ENCODE data around the gene CEP120.
A peak's percentile ranks its signal among the peaks of the same experiment; 100 is the strongest.
"Not testable (repeated sequence)": the region's sequence is repeated elsewhere in the genome, so short reads cannot be mapped to it uniquely, and the experiment has no call there.

The CEP120 gene

DNA sequence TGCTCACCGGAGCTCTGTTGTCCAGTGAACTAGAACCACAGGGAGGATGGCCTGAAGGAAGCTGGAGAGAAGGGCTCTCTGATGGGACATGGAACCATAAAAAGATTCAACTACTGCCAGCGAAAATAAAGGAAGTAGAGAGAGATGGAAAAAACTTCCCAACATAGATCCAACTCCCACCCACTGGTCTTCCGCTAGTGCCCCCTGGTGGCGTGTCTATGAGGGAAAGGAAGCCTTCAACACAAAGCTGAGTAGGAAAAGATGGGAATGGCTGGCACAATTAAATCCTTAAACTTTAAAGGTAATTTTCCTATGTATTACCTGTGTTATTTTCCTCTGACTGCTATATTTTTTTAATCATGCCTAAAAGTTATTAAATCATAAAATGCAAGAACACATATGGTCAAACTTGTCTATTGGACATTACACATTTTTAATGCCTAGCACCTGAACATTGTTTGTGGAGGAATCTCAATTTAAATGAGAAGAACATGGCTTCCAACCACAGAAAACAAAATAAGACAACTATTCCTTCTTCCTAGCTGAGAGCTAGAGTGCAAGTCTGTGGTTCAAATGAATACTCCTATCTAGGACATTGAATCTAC is 51.5 kb downstream of the CEP120 start:
- DNase-seq, result peak; percentile 68

DNA sequence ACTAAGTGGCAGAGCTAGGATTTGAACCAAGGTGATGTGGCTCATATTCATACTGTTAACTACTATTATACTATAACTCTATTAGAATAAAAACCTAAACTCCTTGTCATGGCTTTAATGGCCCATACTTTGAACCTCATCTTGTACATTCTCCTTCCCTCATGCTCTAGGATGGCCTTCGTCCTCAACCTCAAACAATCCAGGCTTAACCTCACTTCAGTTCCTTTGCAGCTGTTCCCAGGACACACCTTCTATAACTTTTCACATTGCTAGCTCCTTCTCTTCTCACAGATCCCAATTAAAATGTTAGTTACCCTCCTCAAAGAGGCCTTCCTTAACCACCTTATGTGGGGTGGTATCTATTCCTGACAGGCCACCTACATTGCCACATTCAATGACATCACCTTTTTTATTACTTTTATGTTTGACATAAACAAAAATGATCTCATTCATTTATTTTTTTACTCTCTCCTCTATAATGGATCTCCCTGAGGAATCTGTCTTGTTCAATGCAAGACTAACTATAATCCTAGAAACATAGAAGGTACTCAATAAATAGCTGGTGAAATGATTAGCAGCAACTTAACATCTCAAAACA is 53.7 kb downstream of the CEP120 start:
- no peak for DNase-seq

DNA sequence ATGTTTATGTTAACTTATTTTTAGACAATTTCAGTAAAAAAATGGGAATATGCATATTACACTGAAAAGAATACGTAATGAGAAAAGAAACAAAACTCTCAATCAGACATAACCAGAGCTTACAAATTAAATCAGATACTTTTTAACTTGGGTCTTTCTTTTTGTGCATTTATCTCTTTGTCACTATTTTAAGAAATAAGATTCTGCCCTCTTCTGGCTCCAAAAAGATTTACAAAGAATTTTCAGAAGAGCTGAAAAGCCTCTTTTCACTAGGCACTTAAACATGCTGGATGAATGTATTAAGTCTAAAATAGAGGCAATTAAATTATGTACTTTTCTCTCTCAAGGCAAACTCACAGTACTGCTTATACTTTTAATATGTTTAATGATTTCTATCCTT is 55.5 kb downstream of the CEP120 start:
- peak; percentile 54 for DNase-seq

DNA sequence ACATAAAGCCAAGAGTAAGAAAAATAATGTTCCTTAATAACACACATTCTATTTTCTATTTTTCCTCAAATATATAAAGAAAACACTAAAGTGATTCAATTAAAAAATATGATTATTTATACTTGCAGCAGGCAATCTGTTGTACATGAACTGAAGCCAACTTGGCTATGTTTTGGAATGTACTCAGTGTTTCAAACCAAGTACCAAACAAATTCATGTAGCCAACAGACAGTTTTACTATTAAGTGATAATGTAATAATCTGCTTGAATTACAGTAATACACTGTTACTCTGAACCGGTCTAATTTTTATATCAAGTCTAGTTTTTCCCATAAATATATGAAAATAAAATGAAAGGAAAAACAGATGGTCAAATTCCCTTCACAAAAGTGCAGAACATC is 58.0 kb downstream of the CEP120 start:
- no peak for DNase-seq

DNA sequence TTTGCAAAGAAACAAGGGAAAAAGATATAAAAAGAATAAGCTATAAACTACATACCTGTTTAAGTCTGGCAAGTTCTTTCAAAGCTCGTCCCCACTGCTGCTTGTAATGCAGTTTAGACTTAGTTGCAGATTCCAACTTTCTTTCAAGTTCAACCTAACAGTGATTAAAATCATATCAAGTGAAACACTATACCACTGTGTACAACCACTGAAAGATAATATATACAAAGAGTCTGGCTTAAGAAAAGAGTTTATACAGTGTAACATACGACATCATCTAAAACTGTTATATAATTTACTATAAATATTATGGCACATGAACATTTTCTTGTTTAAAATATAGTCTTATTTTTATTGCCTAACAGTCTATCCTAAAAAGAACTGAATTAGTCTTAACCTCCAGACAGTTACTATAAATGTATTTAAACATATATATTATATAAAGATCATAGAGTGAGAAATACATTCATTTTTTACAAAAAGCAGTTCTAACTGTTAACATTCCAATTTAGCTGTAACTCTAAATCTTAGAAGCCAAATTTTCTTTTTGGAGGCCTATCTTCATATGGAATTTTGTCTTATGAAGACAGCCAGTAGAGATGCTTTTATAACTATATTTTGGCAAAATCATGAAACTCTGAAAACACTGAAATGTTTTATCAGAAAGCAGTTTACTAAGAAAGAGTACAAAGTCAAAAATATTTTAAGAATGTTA is 58.6 kb downstream of the CEP120 start:
- DNase-seq, result no peak

DNA sequence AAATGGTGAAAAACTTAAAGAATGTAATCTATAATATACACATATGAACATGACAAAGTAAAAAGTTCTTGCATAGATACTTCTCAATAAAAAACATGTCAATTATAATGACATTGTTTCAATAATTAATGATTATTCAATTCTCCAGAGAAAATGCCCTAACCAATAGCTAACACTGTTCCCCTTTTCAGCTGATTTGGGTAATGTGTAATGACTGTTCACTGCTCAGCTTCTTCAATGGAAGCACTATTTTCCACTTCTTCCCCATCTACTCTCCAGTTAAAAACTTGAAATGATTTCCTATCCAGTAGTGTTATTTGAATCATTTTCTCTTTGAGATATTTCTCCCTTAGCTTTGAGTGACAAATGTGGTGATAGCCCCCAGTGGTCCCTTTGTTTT is 62.3 kb downstream of the CEP120 start:
- DNase-seq, result no peak

DNA sequence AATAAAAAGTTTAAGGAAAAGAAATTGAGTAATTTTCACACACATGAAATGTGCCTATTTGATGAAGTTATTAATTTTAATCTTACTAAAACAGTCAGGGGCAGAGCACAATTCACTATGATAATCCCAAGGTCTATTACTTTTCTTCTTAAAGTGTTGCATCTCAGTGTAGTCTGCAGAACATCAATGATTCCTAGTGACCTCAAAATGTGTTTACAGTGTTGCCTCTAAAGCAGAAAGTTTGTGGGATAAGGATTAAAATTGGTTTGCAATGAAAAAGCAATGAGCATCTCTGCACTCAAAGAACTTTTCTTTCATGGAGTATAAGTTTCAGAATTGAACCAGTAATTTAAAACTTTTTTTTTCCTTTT is 63.0 kb downstream of the CEP120 start:
- no peak for DNase-seq

DNA sequence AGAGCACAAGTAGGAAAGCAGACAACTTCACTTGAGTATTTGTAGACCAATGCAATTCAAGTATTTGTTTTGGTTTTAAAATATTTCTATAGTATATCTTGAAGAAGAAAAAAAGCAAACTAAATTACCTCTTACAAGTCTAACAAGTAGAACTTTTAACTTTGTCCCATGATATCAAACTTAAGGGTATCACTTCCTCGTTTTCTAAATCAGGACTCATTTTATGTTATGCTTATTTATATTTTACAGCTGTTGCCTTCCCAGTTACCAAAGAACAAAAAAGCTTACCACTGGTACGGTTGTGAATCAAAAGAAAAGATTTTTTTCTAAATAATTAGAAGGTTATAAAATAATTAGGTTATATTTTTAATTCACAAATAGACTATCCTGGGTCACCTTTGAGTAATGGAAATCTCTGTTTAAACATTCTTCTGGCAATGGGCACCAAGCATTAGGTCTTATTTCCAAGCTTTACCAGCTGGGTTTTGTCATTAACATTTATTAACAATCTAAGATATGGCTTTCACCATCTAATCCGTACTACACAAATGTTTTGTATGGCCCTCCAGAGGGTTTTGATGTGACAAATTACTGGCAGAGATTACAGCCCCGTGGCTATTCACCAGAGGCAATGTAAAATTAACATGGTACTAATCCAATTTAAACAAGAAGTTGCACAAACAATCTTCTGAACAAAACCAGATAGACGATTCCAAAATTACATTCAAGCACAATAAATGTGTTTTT is 63.6 kb downstream of the CEP120 start:
- DNase-seq, result no peak

DNA sequence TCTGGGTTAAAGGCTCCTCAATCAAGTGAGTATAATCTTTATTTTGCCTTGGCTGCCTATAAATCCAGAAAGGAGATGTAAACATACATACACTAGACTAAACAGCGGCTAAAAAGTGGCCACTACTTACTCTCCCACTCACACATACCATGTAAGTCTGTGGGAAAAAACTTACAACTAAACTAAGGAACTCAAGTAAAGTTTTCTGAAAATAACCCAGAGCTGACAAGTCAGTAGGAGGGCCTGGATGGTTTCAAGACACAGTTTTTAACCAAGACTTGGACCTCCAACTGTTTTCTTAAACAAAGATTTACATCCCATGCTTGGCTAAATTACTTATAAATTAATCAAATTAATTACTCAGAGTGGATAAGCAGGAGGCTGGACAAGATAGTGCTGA is 64.5 kb downstream of the CEP120 start:
- DNase-seq, result no peak

DNA sequence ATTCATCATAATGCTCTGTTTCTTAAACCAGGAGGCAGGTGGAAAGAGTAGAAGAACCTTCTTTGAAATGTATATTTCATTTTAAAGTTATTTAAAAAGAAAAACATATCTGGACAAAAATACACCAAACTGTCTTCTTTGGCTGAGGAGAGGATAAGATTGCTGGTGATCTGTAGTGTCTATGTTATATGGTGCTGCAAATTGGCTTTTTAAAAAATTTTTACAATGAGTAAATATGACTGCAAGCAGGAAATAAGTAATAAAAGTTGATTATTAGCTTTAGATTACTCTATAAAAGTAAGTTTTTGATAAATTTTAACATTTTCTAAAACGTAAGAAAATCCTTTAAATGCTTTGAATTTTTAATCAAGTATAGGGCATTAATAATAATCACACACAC is 64.9 kb downstream of the CEP120 start:
- DNase-seq, result no peak

DNA sequence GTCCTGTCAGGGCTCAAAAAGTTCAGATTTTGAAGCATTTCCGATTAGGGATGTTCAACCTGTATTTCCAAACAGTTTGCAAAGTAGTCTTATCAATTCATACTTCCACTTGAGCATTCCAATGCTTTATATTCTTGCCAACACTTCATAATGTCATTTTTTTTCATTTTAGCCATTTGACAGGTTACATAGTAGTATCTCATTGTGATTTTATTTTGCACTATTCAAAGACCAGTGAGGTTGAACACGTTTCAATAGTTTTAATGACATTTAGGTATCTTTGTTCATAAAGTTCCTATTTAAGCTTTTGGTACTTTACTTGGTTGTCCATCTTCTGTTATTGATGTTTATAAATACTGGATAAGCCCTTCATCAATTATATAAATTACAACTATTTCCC is 71.4 kb downstream of the CEP120 start:
- DNase-seq, result no peak

DNA sequence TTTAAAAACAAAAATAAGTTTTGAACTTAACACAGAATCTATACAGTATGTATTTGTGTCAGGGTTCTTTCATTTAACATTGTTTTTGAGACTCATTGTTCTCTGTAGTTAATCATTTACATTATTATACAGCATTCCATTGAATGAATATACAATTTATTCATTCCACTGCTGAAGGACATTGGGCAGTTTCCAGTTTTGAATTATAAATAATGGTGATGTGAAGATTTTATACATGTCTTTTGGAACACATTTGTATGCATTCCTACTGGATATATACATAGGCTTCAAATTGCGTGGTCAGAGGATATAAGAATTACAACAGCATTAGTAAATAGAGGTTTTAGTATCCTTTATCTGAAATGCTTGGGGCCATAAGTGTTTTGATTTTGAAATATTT is 72.0 kb downstream of the CEP120 start:
- no peak for DNase-seq

DNA sequence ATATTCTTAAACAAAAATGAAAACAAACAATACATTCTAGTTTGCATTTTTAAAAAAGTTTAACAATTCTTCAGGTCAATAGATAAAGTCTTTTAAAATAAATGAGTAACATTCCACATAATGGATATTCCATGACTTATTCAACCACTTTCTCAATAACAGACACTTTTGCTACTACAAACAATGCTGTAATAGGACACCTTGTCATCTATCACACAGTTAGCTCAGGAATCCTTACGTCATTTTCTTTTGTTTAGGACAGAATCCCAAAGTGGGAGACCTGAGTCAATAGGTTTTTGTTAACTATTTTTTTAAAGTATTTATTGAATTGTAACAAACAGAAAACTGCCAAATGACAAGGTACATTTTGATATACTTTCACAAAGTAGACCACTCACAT is 72.5 kb downstream of the CEP120 start:
- no peak for DNase-seq

DNA sequence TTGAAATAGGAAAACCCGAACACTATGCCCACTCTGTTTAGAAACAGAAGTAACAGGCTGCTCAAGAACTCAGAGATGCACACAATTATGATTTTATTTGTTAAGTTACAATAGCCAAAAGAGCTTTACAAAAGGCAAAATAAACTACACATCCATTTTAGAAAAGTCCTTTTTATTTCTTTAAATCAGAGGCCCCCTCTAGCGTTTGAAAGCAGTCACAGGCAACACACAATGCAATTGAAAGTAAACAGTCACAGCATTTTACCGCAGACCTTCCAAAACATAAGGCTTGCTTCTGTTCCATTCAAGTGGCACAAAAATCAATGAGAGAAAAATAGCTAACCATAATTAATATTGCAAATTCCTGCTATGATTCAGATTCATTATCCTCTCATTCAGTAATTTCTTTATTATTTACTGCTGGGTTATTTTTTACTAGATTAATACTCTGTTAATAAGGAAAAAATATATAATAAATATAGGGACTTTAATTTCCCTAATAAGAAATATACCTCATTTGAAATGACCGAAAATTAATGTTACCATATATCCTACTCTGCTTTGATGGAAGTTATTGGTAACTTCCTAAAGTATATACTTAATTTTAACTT is 78.3 kb downstream of the CEP120 start:
- DNase-seq, result peak; percentile 65

DNA sequence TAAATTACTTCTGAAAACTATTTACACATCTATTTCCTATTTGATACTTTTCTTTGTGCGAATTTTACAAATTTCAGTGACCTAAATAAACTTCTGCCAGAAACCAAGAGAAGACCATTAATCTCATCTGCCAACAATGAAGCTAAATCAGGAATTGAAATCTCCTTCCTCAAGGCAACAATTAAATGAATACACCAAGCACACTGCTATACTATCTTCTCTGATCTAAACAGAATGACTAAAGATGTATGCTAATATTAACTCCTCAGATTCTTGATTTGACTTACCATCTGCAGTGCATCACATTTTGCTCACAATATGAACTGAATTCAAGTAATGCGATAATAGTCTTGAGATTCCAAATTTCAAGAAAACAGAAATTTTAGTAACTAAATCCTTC is 82.3 kb downstream of the CEP120 start:
- DNase-seq, result no peak

DNA sequence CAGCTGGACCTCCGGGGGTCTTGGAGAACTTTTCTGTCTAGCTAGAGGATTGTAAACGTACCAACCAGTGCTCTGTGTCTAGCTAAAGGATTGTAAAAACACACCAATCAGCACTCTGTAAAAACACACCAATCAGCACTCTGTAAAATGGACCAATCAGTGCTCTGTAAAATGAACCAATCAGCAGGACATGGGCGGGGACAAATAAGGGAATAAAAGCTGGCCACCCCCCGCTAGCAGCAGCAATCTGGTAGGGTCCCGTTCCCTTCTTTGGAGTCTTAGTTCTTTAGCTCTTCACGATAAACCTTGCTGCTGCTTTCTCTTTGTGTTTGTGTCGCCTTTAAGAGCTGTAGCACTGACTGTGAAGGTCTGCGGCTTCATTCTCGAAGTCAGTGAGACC is 114.8 kb downstream of the CEP120 start:
- DNase-seq, result not testable (repeated sequence)

DNA sequence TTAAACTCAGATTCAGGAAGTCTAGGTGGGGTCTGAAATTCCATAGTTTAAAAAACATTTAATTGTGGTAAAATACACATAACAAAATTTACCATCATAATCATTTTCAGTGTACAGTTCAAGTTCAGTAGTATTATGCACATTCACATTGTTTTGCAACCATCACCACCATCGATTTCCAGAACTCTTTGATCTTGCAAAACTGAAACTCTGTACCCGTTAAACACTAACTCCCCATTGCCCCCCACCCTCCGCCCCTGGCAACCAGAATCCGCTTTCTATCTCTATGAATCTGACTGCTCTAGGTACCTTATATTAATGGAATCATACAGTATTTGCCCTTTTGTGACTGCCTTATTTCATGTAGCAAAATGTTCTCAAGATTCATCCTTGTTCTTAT is 117.5 kb downstream of the CEP120 start:
- no peak for DNase-seq

DNA sequence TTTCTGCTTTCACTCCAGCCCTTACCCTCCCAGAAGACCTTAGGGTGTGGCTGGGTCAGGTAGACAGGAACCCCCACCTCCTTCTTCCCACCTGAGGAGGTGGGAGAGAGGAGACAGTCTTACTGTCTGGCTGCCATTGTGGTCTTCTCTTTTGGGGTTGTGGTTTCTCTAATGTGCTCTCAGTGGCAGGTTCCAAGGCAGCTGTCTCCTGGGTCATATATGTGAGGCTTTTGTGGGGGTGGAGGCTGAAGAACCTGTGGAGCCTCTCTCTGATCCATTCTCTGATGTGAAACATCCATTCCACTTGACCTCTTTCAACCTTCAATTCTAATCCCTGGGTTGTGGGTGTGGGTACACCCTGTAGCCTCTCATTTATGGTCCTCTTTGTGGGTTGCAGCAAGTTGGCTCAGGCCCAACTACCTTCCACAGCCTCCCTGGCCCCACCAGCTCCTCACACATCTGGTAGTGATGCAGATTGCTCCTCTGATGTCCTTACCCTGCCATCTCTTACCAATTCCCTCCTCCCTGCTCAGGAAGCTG is 118.4 kb downstream of the CEP120 start:
- DNase-seq, result no peak

DNA sequence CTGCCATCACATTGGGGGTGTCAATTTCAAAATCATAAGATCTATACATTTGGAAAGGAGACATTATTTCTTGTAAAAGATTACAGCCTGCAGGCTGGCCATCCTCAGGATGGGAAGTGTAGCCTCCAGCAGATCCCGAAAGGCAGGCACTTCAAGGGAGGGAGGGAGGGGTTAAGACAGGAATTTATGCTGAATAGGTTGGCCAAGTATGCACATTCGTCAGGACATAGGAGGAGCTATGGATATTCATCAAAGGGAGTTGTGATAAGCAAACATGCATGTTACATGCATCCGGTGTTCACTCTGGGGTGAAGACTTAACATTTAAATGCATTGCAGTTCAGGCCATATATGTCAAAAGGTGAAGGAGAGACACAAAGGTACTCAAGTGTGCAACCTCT is 119.4 kb downstream of the CEP120 start:
- no peak for DNase-seq

DNA sequence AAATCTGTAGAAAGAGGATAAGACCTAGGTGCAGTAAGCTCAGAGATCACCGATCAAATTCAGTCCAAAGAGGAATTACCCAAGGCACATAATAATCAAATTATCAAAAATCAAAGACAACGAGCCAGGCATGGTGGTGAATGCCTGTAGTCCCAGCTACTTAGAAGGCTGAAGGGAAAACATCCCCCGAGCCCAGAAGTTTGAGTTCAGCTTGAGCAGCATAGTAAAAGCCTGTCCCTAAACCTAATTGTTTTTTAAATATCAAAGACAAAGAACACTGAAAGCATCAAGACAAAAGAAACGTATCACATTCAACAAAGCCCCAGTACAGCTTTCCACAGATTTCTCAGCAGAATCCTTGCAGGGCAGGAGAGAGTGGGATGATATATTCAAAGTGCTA is 122.9 kb downstream of the CEP120 start:
- no peak for DNase-seq

DNA sequence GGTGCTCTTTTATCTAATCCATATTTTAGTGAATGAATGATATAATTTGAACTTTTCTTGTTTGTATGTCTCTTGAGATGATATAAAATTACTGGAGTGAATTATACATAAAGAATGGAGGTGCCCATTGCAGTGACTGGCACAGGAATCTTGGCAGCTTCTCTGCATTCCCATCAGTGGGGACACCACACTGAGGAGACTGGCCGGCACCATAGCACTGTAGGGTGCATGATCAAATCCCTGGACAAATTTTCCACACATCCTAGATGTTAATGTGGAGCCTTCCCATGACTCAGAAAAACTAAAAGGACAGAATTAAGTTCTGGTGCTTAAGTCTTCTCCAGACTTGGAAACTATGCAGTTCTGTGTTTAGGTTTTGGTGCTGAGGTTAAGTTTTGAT is 124.1 kb downstream of the CEP120 start:
- no peak for DNase-seq

DNA sequence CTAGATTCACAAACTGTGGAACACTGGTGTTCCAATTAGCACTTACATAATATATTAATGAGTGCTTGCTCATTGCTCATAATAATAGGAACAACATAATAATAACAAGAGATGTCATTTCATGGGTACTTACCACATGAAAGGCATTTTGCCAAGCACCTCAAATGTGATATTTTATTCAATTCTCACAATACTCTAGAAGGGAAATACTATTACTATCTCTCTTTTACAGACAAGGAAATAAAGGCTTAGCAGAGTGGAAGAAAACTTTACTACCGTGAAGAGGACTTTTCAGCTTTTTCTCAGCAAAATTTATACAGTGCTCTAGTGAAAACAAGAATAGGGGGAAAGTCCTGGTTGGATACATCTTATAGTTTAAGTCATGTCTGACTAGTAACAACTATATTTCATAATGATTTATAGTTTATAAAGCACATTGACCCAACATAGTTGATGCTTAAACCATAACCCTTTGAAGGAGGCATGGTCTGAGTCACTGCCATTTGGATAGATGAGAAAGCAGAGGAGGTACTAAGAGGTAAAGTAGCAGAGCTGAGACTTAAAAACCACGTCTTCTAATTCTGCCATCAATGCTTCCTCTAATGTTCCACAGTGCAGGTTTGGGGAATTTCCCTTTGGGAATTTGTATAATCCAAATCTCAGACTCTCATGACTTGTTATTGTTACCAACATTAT is 124.7 kb downstream of the CEP120 start:
- no peak for DNase-seq

DNA sequence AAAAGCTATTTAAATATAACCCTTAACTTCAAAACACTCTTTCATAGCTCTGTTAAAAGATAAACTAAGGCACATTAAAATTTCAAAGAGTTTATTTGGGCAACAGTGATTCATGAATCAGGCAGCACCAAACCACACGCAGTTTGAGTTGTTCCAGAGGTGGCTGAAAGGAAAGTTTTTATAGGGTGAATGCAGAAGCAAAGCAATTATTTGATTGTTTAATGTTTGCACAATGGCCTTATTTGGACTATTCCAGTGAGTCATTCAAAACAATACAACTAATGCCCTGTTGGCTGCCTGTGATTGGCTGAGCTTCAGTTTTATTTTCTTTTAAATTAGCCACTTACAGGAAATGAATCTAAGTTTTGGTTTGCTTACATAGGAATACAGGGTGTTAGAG is 125.3 kb downstream of the CEP120 start:
- DNase-seq, result no peak

Measured in NCI-H69 (cell line).